ENCODE data around the gene NRL. TPM values are rescaled to one million over a fixed set of nuclear protein-coding genes. Genes with fewer than 3 reads are reported as not detected.

NRL gene
- total and polyA plus RNA-seq, 10 of the 15 experiments (the other 5 are each of a cell fraction or from before 2014, with no cell fraction given) = 0.11 to 4.4 (median 2.2) TPM

GRCh38 chr14:24160850-24161804 lies 46.4 kb upstream of the NRL start, which contains the start of gene IRF9 (continued):
- TF ChIP-seq, protein P1, sequence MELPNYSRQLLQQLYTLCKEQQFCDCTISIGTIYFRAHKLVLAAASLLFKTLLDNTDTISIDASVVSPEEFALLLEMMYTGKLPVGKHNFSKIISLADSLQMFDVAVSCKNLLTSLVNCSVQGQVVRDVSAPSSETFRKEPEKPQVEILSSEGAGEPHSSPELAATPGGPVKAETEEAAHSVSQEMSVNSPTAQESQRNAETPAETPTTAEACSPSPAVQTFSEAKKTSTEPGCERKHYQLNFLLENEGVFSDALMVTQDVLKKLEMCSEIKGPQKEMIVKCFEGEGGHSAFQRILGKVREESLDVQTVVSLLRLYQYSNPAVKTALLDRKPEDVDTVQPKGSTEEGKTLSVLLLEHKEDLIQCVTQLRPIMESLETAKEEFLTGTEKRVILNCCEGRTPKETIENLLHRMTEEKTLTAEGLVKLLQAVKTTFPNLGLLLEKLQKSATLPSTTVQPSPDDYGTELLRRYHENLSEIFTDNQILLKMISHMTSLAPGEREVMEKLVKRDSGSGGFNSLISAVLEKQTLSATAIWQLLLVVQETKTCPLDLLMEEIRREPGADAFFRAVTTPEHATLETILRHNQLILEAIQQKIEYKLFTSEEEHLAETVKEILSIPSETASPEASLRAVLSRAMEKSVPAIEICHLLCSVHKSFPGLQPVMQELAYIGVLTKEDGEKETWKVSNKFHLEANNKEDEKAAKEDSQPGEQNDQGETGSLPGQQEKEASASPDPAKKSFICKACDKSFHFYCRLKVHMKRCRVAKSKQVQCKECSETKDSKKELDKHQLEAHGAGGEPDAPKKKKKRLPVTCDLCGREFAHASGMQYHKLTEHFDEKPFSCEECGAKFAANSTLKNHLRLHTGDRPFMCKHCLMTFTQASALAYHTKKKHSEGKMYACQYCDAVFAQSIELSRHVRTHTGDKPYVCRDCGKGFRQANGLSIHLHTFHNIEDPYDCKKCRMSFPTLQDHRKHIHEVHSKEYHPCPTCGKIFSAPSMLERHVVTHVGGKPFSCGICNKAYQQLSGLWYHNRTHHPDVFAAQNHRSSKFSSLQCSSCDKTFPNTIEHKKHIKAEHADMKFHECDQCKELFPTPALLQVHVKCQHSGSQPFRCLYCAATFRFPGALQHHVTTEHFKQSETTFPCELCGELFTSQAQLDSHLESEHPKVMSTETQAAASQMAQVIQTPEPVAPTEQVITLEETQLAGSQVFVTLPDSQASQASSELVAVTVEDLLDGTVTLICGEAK (IDR thresholded peaks at IDR 0.05; ENCODE audit: borderline replicate concordance) = no peak
- peak; percentile 92 to 99 (median 98); a peak in 5 of 6 replicates for TF ChIP-seq CTCF (IDR thresholded peaks at IDR 0.05 in 2 of 3, conservative IDR thresholded peaks at IDR 0.05 in 1 of 3; ENCODE audit: control insufficient read depth in 2 of 3, extremely low read depth in 1 of 3, insufficient read depth in 1 of 3, low read depth in 3 of 3, low read length in 3 of 3)
- TF ChIP-seq MYC (IDR thresholded peaks at IDR 0.05; ENCODE audit: insufficient read depth, insufficient read length, insufficient replicate concordance, low read length, severe bottlenecking) = no peak
- TF ChIP-seq HSF1 (IDR thresholded peaks at IDR 0.05; ENCODE audit: low read depth, low read length) = peak; percentile 72; the same call in 1 of the 2 replicates
- no peak for TF ChIP-seq E2F4 (IDR thresholded peaks at IDR 0.05; ENCODE audit: low read depth, low read length)
- no peak for TF ChIP-seq ZBTB4 (CRISPR knock-in tag; IDR thresholded peaks at IDR 0.05)
- peak; percentile 55; the same call in 1 of the 2 replicates for TF ChIP-seq PRDM15 (CRISPR knock-in tag; IDR thresholded peaks at IDR 0.05)
- peak in 1 of 2 experiments; percentile 52; a peak in 1 of 4 replicates for TF ChIP-seq EP300 (IDR thresholded peaks at IDR 0.05; ENCODE audit: borderline replicate concordance in 1 of 2, control insufficient read depth in 1 of 2, low read depth in 2 of 2, low read length in 2 of 2)

Data from GM12878 (cell line).